ENCODE data around the gene SLC22A5.

Gene SLC22A5

GRCh38 chr5:132392411-132392810, 22.9 kb downstream of the SLC22A5 start (continued):
- TF ChIP-seq ELK4 (IDR thresholded peaks at IDR 0.05; ENCODE audit: borderline replicate concordance, low read depth, low read length) (no peak), PBX3 (CRISPR knock-in tag; IDR thresholded peaks at IDR 0.05) (no peak), IKZF3 (tag by site-specific recombination; IDR thresholded peaks at IDR 0.05) (no peak)

- Histone ChIP-seq H3K27ac (ENCODE audit: extremely low read depth, low read depth, low read length) (no peak overlapping the region), H3K4me3 (ENCODE audit: low read depth, low read length) (no peak overlapping the region), H3K4me1 (ENCODE audit: control insufficient read depth, insufficient read depth, low read length) (no peaks in the 10 kb centered on the region), H3K9me3 (ENCODE audit: control insufficient read depth, insufficient read depth, low read depth, low read length) (no peaks in the 10 kb centered on the region), H3K36me3 (ENCODE audit: control insufficient read depth in 2 of 2, insufficient read depth in 1 of 2, low read length in 2 of 2) (peaks cover 0 to 81% of the 10 kb centered on the region in 2 experiments; a peak in 1 of 3 replicates)
- ChIA-PET POLR2A (no interaction called here), CTCF (interaction anchor here (1.0 to 1.3 kb wide), 2 partner anchors 18 to 57 kb away, joined by 3 to 4 read pairs; no protein-coding TSS in a partner anchor)
- no peak for TF ChIP-seq ZBTB17 (tag by site-specific recombination; IDR thresholded peaks at IDR 0.05)
- TF ChIP-seq ZBTB10 (tag by site-specific recombination; IDR thresholded peaks at IDR 0.05) = no peak
- TF ChIP-seq REST (tag by site-specific recombination; IDR thresholded peaks at IDR 0.05) = no peak
- TF ChIP-seq ZBTB49 (tag by site-specific recombination; IDR thresholded peaks at IDR 0.05; ENCODE audit: low read depth) = no peak
- no peak for TF ChIP-seq ZNF202 (tag by site-specific recombination; IDR thresholded peaks at IDR 0.05; ENCODE audit: borderline replicate concordance)
- TF ChIP-seq ZNF394 (tag by site-specific recombination; IDR thresholded peaks at IDR 0.05; ENCODE audit: borderline replicate concordance) = no peak
- TF ChIP-seq ZNF274 (IDR thresholded peaks at IDR 0.05; ENCODE audit: low read length) = no peak
- no peak for TF ChIP-seq ZNF274 (tag by site-specific recombination; IDR thresholded peaks at IDR 0.05; ENCODE audit: borderline replicate concordance)
- TF ChIP-seq ZNF354C (tag by site-specific recombination; IDR thresholded peaks at IDR 0.05; ENCODE audit: borderline replicate concordance, low read depth) = no peak
- TF ChIP-seq ZNF555 (tag by site-specific recombination; conservative IDR thresholded peaks at IDR 0.05) = no peak
- no peak for TF ChIP-seq ZXDB (tag by site-specific recombination; IDR thresholded peaks at IDR 0.05)
- no peak for TF ChIP-seq ZNF324 (tag by site-specific recombination; IDR thresholded peaks at IDR 0.05)
- TF ChIP-seq ZNF777 (tag by site-specific recombination; IDR thresholded peaks at IDR 0.05; ENCODE audit: borderline replicate concordance) = no peak
- TF ChIP-seq ZNF146 (tag by site-specific recombination; IDR thresholded peaks at IDR 0.05) = no peak
- no peak for TF ChIP-seq ZNF560 (tag by site-specific recombination; IDR thresholded peaks at IDR 0.05; ENCODE audit: borderline replicate concordance)
- no peak for TF ChIP-seq ZNF23 (tag by site-specific recombination; IDR thresholded peaks at IDR 0.05; ENCODE audit: borderline replicate concordance)
These were observed 23.7 kb downstream of the SLC22A5 start for GRCh38 chr5:132392978-132393825.

All from HEK293 (cell line).